NCI-H1694 treated with DMSO at 0.1 percent for 48 hours (cell line): ENCODE results near the gene SLC16A13.
"Not testable (repeated sequence)": the region's sequence is repeated elsewhere in the genome, so short reads cannot be mapped to it uniquely, and the experiment has no call there.

Experiments used
- DNase-seq: peaks from one replicate; lab custom pipeline; 2025; lab: John Stamatoyannopoulos, UW

The SLC16A13 gene

GRCh38 chr17:7064261-7064660 lies 28.4 kb downstream of the SLC16A13 start:
- DNase-seq: no peak

- no peak for DNase-seq
Measured at GRCh38 chr17:7067198-7067597, 31.4 kb downstream of the SLC16A13 start.

GRCh38 chr17:7068268-7068667 lies 32.5 kb downstream of the SLC16A13 start:
- no peak for DNase-seq

GRCh38 chr17:7070712-7071111 lies 34.9 kb downstream of the SLC16A13 start:
- DNase-seq: no peak

- no peak for DNase-seq
Measured at GRCh38 chr17:7072406-7072805, 36.6 kb downstream of the SLC16A13 start.

GRCh38 chr17:7074931-7075330 lies 39.1 kb downstream of the SLC16A13 start:
- no peak for DNase-seq

GRCh38 chr17:7077911-7078546 lies 42.2 kb downstream of the SLC16A13 start:
- no peak for DNase-seq

GRCh38 chr17:7078711-7079110 lies 42.9 kb downstream of the SLC16A13 start:
- DNase-seq: no peak

- DNase-seq: no peak
Measured at GRCh38 chr17:7079581-7080455, 44.0 kb downstream of the SLC16A13 start, which contains the start of gene CLEC10A. Gene CLEC10A, minus strand, starts transcription at chr17:7080251. Its CDS starts 1,439 bp downstream, at chr17:7078812.

GRCh38 chr17:7080456-7081041 lies 44.7 kb downstream of the SLC16A13 start:
- DNase-seq: no peak

GRCh38 chr17:7081341-7082062 lies 45.7 kb downstream of the SLC16A13 start:
- DNase-seq: no peak

- no peak for DNase-seq
Measured at GRCh38 chr17:7083592-7083991, 47.8 kb downstream of the SLC16A13 start.

- no peak for DNase-seq
Measured at GRCh38 chr17:7084088-7084487, 48.3 kb downstream of the SLC16A13 start.

GRCh38 chr17:7088442-7088841 lies 52.6 kb downstream of the SLC16A13 start:
- DNase-seq: not testable (repeated sequence)

- not testable (repeated sequence) for DNase-seq
Measured at GRCh38 chr17:7089570-7089969, 53.8 kb downstream of the SLC16A13 start.
